Femur (tissue), 1 donor: ENCODE data around the gene IFNA13.
"Not testable (repeated sequence)": the region's sequence is repeated elsewhere in the genome, so short reads cannot be mapped to it uniquely, and the experiment has no call there.

Experiments
- DNase-seq: peaks from one replicate; pipeline ENCODE4 v3.0.0-alpha.2; 2017

The IFNA13 gene

DNA sequence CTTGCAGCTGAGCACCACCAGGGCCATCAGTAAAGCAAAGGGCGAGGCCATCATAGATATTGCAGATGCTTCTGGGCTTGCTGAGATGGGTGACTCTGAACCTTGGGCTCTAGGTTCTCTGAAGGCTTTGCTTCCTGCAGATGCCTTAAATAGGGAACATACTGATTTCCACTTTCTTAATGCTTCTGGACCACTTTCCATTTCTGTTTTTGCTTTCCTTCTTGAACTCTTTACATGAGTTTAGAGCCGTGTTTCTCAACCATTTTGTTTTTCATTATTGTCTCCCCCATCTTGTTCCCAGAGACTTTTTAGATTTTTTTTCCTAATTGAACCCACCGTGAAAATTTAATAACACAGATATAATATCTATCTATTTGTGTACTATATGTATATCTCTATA is at the start of gene IFNA13:
Gene IFNA13, minus strand, starts transcription at position 101 of the 400 bp plus-strand sequence. Its CDS starts 47 bp downstream, at position 54.
- no peak for DNase-seq

DNA sequence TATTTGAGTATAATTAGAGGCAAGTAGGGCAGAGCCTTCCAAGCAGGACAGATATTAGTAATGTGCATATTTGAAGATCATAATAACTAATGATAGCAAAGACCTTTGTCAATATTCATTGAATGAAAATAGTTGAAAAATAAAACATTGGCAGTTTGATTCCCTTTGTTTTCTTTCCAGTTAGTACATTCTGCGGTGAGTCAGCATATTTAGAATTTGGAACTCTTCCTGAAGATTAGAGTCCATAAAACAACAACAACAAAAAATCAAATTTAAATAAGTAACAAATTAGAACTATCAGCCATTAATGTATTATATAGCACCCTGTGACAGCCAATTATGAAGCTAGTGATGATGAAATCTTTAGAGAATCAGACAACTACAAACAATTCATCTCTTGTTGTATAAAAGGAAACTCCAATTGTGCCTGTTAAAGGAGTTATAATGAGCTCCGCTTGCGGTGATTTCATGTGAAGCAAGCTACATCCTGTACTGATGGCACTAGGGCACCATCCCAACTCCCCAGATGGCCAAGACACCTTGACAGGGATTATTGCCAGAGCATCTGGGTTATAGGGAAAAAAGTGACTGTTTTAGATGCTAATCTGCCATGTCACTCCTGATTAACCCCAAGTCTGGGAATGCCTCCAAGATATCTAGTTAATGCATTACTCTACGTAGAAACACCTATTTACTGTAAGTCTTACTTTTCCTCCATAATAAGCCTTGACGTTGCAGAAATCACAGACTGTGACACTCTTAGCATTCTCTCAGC is 47.8 kb upstream of the IFNA13 start:
- no peak for DNase-seq

DNA sequence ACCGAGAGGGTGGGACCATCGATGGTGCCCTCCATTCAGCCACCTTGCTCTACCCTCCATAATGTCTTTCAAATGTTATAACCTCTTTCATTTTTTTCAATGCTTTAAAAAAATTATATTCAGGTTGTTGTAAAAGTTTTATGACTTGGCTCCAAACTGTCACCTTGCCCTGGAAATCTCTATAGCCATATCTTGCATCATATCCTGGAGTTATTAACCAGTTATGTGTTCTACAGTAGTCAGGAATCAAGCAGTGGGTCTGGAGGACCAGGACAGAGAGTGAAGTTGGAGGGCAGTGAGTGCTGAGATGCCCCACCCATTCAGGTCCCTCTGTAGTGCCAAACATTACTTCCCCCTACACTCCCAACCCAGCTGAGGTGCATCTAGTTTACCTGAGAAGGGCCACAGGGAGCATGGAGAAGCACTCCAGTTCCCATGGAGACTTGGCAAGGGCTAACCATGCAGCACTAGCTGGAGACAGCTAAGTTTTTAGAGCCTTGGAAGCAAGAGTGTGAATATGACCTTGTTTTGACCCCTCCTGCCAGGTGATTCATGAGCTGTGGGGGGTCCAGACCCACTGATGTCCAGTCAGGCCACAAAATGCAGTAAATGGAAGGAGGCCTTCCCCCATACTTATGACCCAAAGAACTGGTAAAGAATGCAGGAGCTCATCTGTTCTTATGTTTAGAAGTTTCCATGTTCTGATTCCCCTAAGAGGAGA is 46.5 kb upstream of the IFNA13 start:
- no peak for DNase-seq

DNA sequence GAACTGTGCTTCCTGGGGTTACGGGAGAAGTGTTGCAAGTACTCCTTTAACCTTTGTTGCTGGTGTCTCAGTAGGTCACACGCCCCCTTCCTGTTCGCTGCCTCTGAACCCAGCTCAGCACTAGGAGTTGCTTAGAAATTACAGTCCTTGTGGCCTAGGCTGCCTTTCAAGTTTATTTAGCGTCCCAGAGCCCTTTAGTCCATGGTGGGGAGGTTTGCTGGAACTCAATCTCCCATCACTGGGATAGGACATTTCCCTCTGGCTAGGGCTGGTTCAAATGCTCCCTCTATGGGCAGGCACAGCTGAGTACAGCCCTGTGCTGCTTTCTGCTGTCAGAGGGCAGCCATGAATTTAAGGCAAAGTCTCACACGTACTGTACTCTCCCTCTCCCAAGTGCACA is 45.8 kb upstream of the IFNA13 start:
- no peak for DNase-seq

DNA sequence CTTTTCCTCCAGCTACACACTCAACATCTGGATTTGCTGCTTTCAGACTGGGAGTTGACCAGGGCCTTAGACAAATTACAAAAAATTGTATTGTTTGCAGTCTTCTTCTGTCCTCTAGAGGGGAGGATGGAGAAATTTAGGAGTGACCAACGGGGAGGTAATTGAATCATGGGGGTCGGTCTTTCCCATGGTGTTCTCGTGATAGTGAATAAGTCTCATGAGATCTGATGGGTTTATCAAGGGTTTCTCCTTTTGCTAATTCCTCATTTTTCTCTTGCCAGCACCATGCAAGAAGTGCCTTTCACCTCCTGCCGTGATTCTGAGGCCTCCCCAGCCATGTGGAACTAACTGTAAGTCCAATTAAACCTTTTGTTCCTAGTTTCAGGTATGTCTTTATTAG is 45.3 kb upstream of the IFNA13 start:
- DNase-seq: no peak

DNA sequence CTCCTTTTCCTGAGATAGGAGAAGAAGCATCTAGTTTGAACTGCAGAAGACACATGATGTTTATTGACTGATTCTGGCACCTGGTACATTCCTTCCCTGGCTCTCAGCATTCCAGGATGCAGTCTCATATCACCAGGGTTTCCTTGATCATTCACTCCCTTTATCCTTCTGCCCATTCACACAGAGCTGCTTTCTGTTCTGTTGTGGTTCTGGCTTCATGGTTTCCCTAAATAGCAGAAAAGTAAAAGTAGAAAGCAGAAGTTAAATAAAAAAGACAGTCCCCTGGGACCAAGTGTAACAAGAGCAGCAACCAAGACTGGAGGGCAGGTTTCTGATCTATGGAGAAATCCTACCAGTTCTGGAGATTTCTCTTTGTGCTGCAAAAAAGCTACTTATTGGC is 44.2 kb upstream of the IFNA13 start:
- DNase-seq: no peak

DNA sequence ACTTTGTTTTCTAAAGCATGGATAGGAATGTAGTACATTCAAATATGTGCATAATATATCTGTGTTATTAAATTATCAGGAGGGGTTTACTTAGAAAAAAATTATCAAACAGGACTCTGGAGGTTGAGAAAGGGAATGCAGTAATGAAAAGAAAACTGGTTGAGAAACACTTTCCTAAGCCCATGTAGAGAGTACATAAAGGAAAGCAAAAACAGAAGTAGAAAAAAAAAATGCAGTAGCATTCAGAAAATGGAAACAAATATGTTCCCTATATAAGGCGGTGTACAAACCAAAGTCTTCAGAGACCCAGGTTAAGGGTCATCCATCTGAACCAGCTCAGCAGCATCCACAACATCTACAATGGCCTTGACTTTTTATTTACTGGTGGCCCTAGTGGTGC is 41.0 kb upstream of the IFNA13 start, which contains the start of gene IFNA8:
Gene IFNA8, plus strand, starts transcription at position 301 of the 400 bp plus-strand sequence. Its CDS starts 60 bp downstream, at position 361.
- no peak for DNase-seq

DNA sequence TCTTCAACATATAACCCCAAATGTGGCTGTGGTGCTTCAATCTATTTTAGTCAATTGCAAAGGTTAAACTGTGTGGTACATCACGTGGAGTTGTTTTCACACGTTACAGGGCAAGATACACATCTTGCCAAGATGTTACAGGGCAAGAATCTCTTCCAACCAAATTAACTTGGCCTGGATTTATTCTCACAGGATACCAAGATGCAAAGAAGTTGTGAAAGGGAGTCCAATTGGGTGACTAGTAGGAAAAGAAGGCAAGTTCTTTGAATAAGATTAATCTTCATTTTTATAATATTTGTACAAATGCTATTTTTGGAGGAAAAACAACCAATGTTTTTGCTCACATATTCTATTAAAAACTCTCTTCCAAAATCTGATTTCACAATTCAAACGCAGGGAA is 36.3 kb upstream of the IFNA13 start:
- DNase-seq: no peak

DNA sequence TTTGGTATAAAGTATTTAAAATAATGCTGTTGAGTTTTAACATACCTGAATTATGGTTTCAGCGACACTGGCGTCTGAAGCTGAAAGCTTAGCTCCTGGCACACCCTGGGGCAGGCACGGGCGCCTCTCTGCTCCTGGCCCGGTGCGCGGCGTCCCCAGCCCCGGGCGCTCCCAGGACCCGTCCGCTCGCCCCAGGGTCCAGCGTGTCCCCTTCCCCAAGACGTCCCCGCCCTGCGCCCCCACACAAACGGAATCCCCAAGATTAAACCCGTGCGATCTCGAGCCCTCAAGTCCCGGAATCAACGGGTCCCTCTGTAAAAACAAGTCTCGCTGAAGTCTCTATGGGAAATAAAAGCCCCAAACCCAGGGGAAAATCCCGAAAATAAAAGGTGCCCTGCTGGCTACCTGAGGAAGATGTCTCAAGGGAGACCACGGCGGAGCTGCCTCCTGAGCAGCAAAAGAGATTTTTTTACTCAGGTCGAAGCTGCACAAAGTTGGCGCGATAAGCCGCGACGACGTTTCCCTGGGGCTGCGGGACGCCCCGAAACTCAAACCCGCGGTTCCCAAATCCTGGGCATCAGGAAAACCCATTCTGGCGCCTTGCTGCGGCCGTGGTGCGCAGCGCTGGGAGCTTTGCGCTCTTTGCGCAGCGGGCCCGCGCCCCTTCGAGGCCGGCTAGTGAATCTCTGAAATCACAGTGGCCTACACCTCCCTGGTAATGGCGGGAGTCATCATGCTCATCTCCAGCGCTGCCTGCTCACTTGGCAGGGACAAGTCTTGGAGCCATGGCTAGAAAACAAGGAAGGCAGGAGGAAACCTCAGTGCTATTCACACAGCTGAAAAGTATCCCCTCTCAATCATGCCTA is 34.8 kb upstream of the IFNA13 start:
- DNase-seq: no peak

DNA sequence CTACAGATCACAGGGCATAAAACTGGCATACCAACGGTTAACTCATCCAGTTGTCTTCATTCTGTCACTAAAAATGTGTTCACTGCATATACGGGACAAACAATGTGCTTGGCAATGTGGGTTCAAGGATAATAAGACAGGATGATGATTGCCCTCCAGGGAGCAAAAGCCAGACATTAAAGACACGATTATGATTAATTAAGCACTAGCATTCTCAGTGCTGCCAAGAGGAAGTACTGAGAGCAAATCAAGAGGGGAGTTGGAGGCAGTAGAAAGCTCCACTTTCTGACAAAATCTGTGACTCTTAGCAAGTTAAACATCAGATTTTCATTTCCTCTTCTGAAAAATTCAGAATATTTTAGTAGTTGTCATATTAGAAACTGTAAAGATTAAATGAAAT is 32.1 kb upstream of the IFNA13 start:
- DNase-seq: no peak

DNA sequence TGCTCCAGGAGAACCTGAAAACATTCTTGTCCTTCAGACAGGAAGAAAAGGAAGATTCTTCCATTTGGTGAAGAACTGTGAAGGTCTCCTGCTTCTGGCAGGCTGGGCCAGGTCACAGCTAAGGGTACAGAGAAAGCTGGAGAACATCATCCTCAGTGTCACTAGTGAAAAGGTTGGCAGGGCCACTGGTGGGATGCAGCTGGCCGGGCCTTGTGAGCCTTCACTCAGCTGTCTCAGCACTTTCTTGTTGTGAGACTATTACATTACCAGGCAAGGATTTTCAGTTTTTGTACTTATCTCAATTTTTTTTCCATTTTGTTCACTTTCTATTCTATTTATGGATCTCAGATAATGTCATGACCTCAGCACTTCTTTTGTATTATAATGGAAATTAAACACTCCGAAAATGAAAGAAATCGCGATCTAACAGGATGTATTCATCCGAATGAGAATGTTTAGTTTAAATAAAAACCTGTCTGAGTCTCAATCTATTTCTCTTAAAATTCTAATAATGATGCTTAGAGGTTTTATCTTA is 31.2 kb upstream of the IFNA13 start:
- DNase-seq: no peak

DNA sequence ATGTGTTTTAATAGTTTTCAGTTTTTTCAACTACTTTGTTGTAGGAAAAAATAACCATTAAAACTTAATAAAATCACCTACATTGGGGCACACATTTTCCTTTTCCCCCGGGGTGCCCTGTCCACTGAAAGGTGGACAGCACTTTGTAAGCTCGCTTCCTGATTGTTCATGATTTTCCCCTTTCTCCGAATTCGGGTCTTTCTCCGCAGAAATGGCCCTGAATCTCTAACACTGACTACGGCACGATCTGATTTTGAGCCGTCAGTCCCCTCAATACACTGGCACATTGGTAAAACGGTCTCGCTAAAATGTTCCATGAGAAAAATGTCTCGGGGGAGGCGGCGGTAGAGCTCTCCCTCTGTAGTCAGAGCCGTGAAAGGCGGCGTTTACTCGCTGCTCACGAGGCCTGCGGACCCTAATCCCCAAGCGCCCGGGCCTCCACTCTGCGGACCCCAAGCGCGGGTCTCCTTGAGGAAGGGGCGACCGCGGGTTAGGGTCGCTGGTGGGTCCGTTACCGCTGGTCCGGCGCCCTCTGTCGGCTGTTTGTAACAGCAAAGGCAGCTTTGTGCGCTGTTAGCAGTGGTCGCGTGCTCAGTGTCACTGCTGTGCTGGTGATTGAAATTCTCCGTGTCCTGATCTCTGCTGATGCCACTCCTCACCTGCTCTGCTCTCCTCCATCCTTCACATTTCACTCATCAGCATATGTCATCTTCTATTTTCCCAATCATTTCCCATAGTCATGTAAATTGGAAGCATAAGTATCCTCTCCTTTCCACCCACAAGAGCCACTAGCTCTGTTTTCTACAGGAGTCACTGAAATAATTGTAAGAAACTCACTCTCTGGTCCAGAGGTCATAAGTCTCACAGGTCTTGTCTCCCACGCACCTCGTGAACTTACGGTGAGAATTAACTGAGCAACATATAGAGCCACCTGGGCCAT is 28.2 kb upstream of the IFNA13 start:
- peak; percentile 47 for DNase-seq

DNA sequence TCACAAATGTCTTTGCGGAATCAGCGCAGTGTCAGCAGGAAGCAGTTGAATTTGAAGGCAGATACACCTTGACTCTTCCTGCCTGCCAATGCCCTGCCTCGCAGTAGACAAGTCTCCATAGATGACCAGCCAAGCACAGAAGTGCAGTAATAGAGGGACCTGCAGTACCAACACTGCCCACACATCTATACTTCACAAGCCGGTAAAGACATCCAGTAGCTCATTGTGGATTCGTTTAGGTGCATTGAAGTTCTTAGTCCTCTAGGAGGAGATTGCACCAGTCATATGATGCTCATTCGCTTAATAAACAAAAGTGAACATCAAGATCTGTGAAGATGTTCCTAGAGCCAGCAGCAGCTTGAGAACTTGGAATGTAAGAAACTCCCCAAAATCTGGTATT is 24.4 kb upstream of the IFNA13 start:
- no peak for DNase-seq

DNA sequence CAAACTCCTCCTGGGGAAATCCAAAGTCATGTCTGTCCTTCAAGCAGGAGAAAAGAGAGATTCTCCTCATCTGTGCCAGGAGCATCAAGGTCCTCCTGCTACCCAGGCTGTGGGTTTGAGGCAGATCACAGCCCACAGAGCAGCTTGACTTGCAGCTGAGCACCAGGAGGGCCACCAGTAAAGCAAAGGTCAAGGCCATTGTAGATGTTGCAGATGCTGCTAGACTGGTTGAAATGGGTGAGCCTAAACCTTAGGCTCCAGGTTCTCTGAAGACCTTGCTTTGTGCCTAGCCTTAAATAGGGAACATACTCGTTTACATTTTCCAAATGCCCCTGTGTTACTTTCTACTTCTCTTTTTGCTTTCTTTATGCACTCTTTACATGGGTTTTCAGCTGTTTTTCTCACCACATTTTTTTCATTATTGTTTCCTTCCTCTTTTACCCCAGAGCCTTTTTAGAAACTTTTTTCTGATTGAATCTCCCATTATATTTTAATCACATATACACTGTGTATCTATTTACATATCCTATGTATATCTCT is 17.3 kb upstream of the IFNA13 start, which contains the start of gene IFNA2:
Gene IFNA2, minus strand, starts transcription at position 268 of the 540 bp plus-strand sequence. Its CDS starts 69 bp downstream, at position 199.
- DNase-seq: no peak

DNA sequence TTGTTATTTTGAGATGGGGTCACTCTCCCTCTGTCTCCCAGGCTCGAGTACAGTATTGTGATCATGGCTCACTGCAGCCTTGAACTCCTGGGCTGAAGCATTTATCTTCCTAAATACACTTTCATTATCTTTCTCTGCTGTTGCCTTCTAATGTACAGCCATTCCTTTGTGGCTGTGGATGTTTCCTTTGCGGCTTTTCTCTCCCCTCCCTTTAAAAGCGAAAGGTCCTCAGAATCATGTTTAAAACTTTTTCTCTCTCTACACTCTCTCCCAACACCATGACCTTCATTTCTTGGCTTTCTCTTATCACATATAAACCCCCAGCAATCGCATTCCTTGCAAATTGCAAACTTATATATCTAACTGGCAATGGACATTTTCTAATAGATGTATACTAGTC is 15.8 kb upstream of the IFNA13 start:
- DNase-seq: no peak

DNA sequence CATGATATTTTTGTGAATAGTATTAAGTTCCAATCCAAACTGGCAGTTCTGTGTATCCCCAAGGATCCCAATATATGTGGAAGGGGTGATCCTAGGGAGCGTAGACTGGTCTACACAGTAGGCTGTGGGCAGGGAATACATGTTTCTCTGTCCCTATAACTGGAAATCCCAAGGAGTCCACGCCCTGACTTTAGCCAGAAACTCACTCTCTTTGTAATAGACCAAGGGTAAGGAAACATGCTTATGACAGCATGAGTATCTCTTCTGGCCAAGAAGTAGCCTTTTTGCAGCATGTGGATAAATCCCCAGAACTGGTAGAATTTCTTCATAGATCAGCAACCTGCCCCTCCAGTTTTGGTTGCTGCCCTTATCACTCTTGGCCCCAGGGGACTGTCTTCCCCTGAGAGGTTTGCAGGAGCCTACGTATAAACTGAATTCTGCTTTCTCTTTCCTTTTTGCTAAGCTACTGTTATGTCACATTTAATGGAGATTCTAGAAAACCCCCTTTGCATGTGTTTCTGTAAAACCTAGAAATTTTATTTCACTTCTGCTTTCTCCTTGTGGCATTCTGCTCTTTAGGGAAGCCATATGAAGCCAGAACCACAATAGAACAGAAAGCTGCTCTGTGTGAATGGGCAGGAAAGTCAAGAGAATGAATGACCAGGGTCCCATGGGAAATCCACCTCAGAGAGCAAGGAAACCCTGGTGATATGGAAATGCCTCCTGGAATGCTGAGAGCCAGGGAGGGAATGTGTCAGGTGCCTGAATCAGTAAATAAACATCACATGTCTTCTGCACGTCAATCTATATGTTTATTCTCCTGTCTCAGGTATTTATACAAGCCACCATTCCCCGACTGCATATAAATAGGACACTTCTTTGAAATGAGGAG is 13.8 kb upstream of the IFNA13 start:
- peak; percentile 28 for DNase-seq

DNA sequence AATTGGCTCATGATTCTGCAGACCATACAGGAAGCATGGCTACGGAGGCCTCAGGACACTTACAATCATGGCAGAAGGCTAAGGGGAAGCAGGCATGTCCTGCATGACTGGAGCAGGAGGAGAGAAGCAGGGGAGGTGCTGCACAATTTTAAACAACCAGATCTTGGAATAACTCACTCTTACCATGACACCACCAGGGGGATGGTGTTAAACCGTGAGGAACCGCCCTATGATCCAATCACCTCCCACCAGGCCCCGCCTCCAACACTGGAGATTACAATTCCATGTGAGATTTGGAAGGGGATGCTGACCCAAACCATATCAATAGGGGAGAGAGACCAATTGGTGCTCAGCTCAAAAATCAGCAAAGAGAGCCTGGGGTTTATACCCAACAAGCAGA is 3.6 kb upstream of the IFNA13 start:
- DNase-seq: not testable (repeated sequence)

DNA sequence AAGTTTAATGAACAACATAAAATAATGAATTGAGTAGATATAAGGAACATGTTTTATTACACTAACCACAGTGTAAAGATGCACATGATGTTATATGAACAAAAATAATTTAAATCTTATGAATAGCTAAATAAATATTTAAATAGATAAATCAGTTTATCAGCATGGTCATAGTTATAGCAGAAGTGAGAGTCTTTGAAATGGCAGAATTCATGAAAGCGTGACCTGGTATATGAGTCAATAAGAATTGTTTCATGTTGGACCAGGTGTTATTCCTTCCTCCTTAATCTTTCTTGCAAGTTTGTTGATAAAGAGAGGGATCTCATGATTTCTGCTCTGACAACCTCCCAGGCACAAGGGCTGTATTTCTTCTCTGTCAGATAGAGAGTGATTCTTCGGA is 688 bp downstream of the IFNA13 start:
- DNase-seq: not testable (repeated sequence)

DNA sequence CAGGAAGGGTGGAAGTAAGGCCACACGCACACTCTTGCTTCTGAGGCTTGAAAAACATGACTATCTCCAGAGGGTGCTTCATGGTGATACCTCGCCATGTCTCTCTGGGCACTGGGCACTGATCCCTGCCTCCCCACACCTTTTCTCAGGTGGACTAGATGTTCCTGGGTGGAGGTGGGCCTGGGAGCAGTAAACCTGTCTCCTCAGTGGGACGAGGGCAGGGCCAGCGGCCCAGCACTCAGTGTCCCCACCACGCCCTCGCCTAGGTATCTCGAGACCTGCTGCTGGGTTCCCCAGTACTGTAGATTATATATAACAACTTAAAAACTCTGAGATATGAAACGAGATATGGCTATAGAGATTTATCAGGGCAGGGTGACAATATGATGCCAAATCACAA is 5.6 kb downstream of the IFNA13 start:
- no peak for DNase-seq
